K562 (cell line): ENCODE data around the gene CSNK1G1.

Experiments
- CHD2 ChIP-seq: IDR thresholded peaks from 2 replicates; pipeline ENCODE4 v1.6.1; 2011; ENCODE audit warnings: low read depth, low read length
- GTF2E2 ChIP-seq: fragments of 200-800 bp; sonication (Bioruptor generic); IDR thresholded peaks from 2 replicates; pipeline ENCODE4 v1.6.1; 2016; ENCODE audit warnings: missing genetic modification characterization, missing compliant biosample characterization
- HMG20B ChIP-seq: fragments of 250-450 bp; sonication (Bioruptor Pico); IDR thresholded peaks from 2 replicates; pipeline ENCODE4 v1.5.0; 2021; ENCODE audit warnings: mild to moderate bottlenecking
- JUN ChIP-seq, 2 experiments: sonication (generic) in 1 of 2; formaldehyde crosslinking in 1 of 2; IDR thresholded peaks; 2 replicates each; pipeline versions ENCODE4 v1.6.1 to v1.8.0; 2012 to 2022; ENCODE audit warnings: borderline replicate concordance in 2 of 2, mild to moderate bottlenecking in 2 of 2, improper control_type of control experiment in 1 of 2, low read depth in 1 of 2, low read length in 1 of 2, missing genetic modification reagents in 1 of 2
- KDM1A ChIP-seq, 2 experiments: fragments of 450-650 bp; IDR thresholded peaks; 2 replicates each; pipeline ENCODE4 v1.6.1; 2016; ENCODE audit warnings: mild to moderate bottlenecking in 2 of 2
- MEF2D ChIP-seq: conservative IDR thresholded peaks from 2 replicates; pipeline ENCODE4 v1.6.1; 2016; ENCODE audit warnings: low read depth, missing genetic modification characterization, missing compliant biosample characterization
- POLR2A ChIP-seq: fragments of 450-650 bp; conservative IDR thresholded peaks from 2 replicates; pipeline ENCODE4 v1.6.1; 2016
- PREB ChIP-seq: sonication (generic); formaldehyde crosslinking; IDR thresholded peaks from 2 replicates; pipeline ENCODE4 v1.8.1; 2023; ENCODE audit warnings: mild to moderate bottlenecking, missing genetic modification reagents
- TCF7L2 ChIP-seq: fragments of 150-350 bp; IDR thresholded peaks from 2 replicates; pipeline ENCODE4 v1.6.1; 2016; ENCODE audit warnings: low read depth, mild to moderate bottlenecking, low read length, moderate library complexity
- ZNF12 ChIP-seq: sonication (generic); formaldehyde crosslinking; IDR thresholded peaks from 2 replicates; pipeline ENCODE4 v1.4.0; 2020; ENCODE audit warnings: mild to moderate bottlenecking, missing genetic modification reagents
- TF ChIP-seq, protein P1 (sequence below), 2 experiments: IDR thresholded peaks in 1 of 2; conservative IDR thresholded peaks in 1 of 2; 2 replicates each; pipeline ENCODE4 v1.6.1; 2016; ENCODE audit warnings: low read depth in 2 of 2, mild to moderate bottlenecking in 1 of 2, missing compliant biosample characterization in 1 of 2, missing genetic modification characterization in 1 of 2, moderate library complexity in 1 of 2

DNA sequence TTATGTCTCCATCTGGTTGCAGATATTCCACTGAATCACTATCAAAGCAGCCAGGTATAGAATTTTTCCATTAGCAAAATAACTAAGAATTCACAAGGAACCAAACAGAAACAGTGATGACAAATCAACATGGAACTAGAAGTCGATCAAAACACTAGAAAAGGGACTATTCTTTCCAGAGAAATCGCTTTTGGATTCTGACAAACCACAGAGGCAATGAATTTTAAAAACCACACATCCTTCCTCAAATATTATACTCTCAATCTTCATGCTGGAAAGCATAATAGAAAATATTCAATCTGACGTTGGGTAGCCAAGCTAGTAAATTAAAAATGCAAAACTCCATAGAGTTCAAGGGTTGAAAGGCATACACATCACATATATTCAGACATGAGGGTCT, 99.9 kb downstream of the CSNK1G1 start:
- TF ChIP-seq HMG20B (CRISPR knock-in tag) (no peak), TCF7L2 (no peak), GTF2E2 (tag) (no peak), KDM1A (IDR thresholded peaks at IDR 0.05) (no peak), JUN (IDR thresholded peaks at IDR 0.05; ENCODE audit: borderline replicate concordance, low read depth, low read length) (no peak), JUN (CRISPR knock-in tag; IDR thresholded peaks at IDR 0.05; ENCODE audit: borderline replicate concordance) (no peak), PREB (CRISPR knock-in tag) (no peak), POLR2A (no peak), CHD2 (no peak), ZNF12 (CRISPR knock-in tag) (no peak), MEF2D (no peak)
- TF ChIP-seq, protein P1, sequence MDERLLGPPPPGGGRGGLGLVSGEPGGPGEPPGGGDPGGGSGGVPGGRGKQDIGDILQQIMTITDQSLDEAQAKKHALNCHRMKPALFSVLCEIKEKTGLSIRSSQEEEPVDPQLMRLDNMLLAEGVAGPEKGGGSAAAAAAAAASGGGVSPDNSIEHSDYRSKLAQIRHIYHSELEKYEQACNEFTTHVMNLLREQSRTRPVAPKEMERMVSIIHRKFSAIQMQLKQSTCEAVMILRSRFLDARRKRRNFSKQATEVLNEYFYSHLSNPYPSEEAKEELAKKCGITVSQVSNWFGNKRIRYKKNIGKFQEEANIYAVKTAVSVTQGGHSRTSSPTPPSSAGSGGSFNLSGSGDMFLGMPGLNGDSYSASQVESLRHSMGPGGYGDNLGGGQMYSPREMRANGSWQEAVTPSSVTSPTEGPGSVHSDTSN (CRISPR knock-in tag; IDR thresholded peaks at IDR 0.05; ENCODE audit: low read depth): no peak
- TF ChIP-seq, protein P1 (tag; conservative IDR thresholded peaks at IDR 0.05; ENCODE audit: low read depth): no peak
